Epithelial cell of proximal tubule (primary cell): ENCODE data around the gene HOXA5. TPM values are rescaled to one million over a fixed set of nuclear protein-coding genes. Genes with fewer than 3 reads are reported as not detected.

Experiments
- DNase-seq: peaks from one replicate; pipeline ENCODE4 v3.0.0-alpha.2; 2011; ENCODE audit warnings: low read depth
- H3K4me3 ChIP-seq: 2 replicates; pipeline ENCODE4 v1.5.1; 2011; ENCODE audit warnings: low read depth, mild to moderate bottlenecking, low read length
- CTCF ChIP-seq: conservative IDR thresholded peaks from 2 replicates; pipeline ENCODE4 v1.5.1; 2012; ENCODE audit warnings: low read depth, mild to moderate bottlenecking, low read length
- total RNA-seq: library from RNA; depleted of rRNA; stranded (reverse); fragments of >200 nt; gene quantifications from 2 replicates; pipeline ENCODE4 v1.2.3, GENCODE V29; 2015

Gene HOXA5
- total RNA-seq, 1 donor from 2014 or later: 47.6 TPM

GRCh38 chr7:27093184-27093895, 50.1 kb downstream of the HOXA5 start:
- no peak for DNase-seq
- H3K4me3 ChIP-seq: no peak overlapping the region
- TF ChIP-seq CTCF: no peak

- TF ChIP-seq CTCF: no peak
- H3K4me3 ChIP-seq: no peak overlapping the region
- no peak for DNase-seq
Observed at GRCh38 chr7:27092819-27093110, 50.7 kb downstream of the HOXA5 start.

- no peak for DNase-seq
- TF ChIP-seq CTCF: no peak
- no peak overlapping the region for H3K4me3 ChIP-seq
Observed at GRCh38 chr7:27091941-27092818, 51.3 kb downstream of the HOXA5 start.

GRCh38 chr7:27091105-27091504, 52.4 kb downstream of the HOXA5 start:
- no peak for TF ChIP-seq CTCF
- no peak overlapping the region for H3K4me3 ChIP-seq
- no peak for DNase-seq

Other genes with a start within 250 kb of the HOXA5 start
- 5.7 and 7.1 TPM in 2 replicates for gene HOXA1, start 47.7 kb downstream of the HOXA5 start, total RNA-seq
- gene HOXA2, start 41.0 kb downstream of the HOXA5 start, total RNA-seq: 0.69 and 2.0 TPM in 2 replicates
- gene HOXA4, start 12.9 kb downstream of the HOXA5 start, total RNA-seq: 9.2 and 14.6 TPM in 2 replicates
- 5.7 and 11.8 TPM in 2 replicates for gene HOXA6, start 4.1 kb upstream of the HOXA5 start, total RNA-seq
- gene HOXA3, start 8.9 kb upstream of the HOXA5 start, total RNA-seq: 14.4 and 33.2 TPM in 2 replicates
- gene HOXA7, start 13.0 kb upstream of the HOXA5 start, total RNA-seq: 21.4 and 27.9 TPM in 2 replicates
- gene HOXA9, start 21.9 kb upstream of the HOXA5 start, total RNA-seq: 82.4 and 104 TPM in 2 replicates
- gene HOXA10, start 30.6 kb upstream of the HOXA5 start, total RNA-seq: 36.7 and 51.7 TPM in 2 replicates
- 10.7 and 12.5 TPM in 2 replicates for gene HOXA11, start 41.6 kb upstream of the HOXA5 start, total RNA-seq
- not detected in 2 replicates for gene HOXA13, start 56.4 kb upstream of the HOXA5 start, total RNA-seq
- not detected in 2 replicates for gene EVX1, start 99.1 kb upstream of the HOXA5 start, total RNA-seq